HFFc6 (cell line): ENCODE measurements around the gene RAVER2. TPM values are rescaled to one million over a fixed set of nuclear protein-coding genes. Genes with fewer than 3 reads are reported as not detected.
"Not testable (repeated sequence)": the region's sequence is repeated elsewhere in the genome, so short reads cannot be mapped to it uniquely, and the experiment has no call there.

Experiments
- DNase-seq: peaks from one replicate; pipeline ENCODE4 v3.0.0-alpha.2; 2018
- H3K27ac Mint-ChIP-seq: 2 replicates; pipeline ENCODE4 v1.8.0; 2020; ENCODE audit warnings: mild to moderate bottlenecking, mixed read lengths
- H3K27me3 Mint-ChIP-seq: 2 replicates; pipeline ENCODE4 v1.8.0; 2021; ENCODE audit warnings: mild to moderate bottlenecking, moderate library complexity, mixed read lengths; ENCODE audit not compliant: insufficient read depth
- H3K36me3 Mint-ChIP-seq: 2 replicates; pipeline ENCODE4 v1.8.0; 2021; ENCODE audit warnings: low read depth, mixed read lengths
- H3K4me1 Mint-ChIP-seq: 2 replicates; pipeline ENCODE4 v1.8.0; 2020; ENCODE audit warnings: low read depth, mixed read lengths
- H3K4me3 Mint-ChIP-seq: 2 replicates; pipeline ENCODE4 v1.8.0; 2020; ENCODE audit warnings: mild to moderate bottlenecking, moderate library complexity, mixed read lengths
- H3K9me3 Mint-ChIP-seq: 2 replicates; pipeline ENCODE4 v1.8.0; 2020; ENCODE audit warnings: mild to moderate bottlenecking, mixed read lengths
- CTCF ChIP-seq: fragments of 200-600 bp; sonication (generic); IDR thresholded peaks from 2 replicates; pipeline ENCODE4 v1.5.0; 2021; ENCODE audit warnings: antibody characterized with exemption, mild to moderate bottlenecking
- total RNA-seq, 6 experiments: library from RNA; stranded (reverse); fragmentation: NEBNext Ultra II Directional; extraction: Animal tissue kit (Norgen Biotek cat#: 25700); gene quantifications; 2 replicates in 1 of 6; 3 replicates in 5 of 6; pipeline ENCODE4 v1.2.3, GENCODE V29; 2021

RAVER2 gene
- total RNA-seq, 6 experiments from 2014 or later: 1.8 to 2.8 (median 2.3) TPM

GRCh38 chr1:64775113-64775512 is 30.2 kb downstream of the RAVER2 start:
- no peak for TF ChIP-seq CTCF
- H3K9me3 Mint-ChIP-seq: peaks cover 5% of the 10 kb centered on the region; the same call in 1 of the 2 replicates
- peaks cover 10% of the 10 kb centered on the region; the same call in 1 of the 2 replicates for H3K36me3 Mint-ChIP-seq
- H3K4me1 Mint-ChIP-seq: no peaks in the 10 kb centered on the region
- H3K27ac Mint-ChIP-seq: no peak overlapping the region
- DNase-seq: no peak
- no peak overlapping the region for H3K4me3 Mint-ChIP-seq
- H3K27me3 Mint-ChIP-seq: no peaks in the 10 kb centered on the region; the same call in 1 of the 2 replicates

- DNase-seq, H3K36me3 Mint-ChIP-seq, H3K27ac Mint-ChIP-seq, H3K27me3 Mint-ChIP-seq, H3K4me1 Mint-ChIP-seq, H3K4me3 Mint-ChIP-seq, H3K9me3 Mint-ChIP-seq: not testable (repeated sequence)
Observed at GRCh38 chr1:64782044-64782443, 37.2 kb downstream of the RAVER2 start.

GRCh38 chr1:64782848-64783247 is 38.0 kb downstream of the RAVER2 start:
- H3K9me3 Mint-ChIP-seq, H3K36me3 Mint-ChIP-seq, H3K27ac Mint-ChIP-seq, H3K4me3 Mint-ChIP-seq, H3K27me3 Mint-ChIP-seq, H3K4me1 Mint-ChIP-seq, DNase-seq: not testable (repeated sequence)

- DNase-seq: no peak
- Mint-ChIP-seq H3K4me3 (no peak overlapping the region), H3K27me3 (no peaks in the 10 kb centered on the region), H3K4me1 (no peaks in the 10 kb centered on the region), H3K27ac (no peak overlapping the region), H3K9me3 (no peaks in the 10 kb centered on the region), H3K36me3 (no peaks in the 10 kb centered on the region)
- TF ChIP-seq CTCF: no peak
Observed at GRCh38 chr1:64790832-64791487, 46.1 kb downstream of the RAVER2 start.

- DNase-seq: no peak
- Mint-ChIP-seq H3K27me3 (no peaks in the 10 kb centered on the region), H3K9me3 (no peaks in the 10 kb centered on the region), H3K36me3 (no peaks in the 10 kb centered on the region), H3K4me3 (no peak overlapping the region), H3K4me1 (no peaks in the 10 kb centered on the region), H3K27ac (no peak overlapping the region)
- TF ChIP-seq CTCF: no peak
Observed at GRCh38 chr1:64798872-64799271, 54.0 kb downstream of the RAVER2 start.

- no peak for TF ChIP-seq CTCF
- Mint-ChIP-seq H3K4me3 (no peak overlapping the region), H3K27me3 (no peaks in the 10 kb centered on the region; the same call in 1 of the 2 replicates), H3K27ac (no peak overlapping the region), H3K9me3 (no peaks in the 10 kb centered on the region), H3K4me1 (no peaks in the 10 kb centered on the region), H3K36me3 (no peaks in the 10 kb centered on the region)
- DNase-seq: no peak
Observed at GRCh38 chr1:64801851-64802523, 57.1 kb downstream of the RAVER2 start.
